PFSK-1 (cell line): ENCODE data around the gene ALOX5AP.

Source experiments
- SIN3A ChIP-seq: IDR thresholded peaks from 2 replicates; pipeline ENCODE4 v1.6.1; 2012; ENCODE audit warnings: mild to moderate bottlenecking, low read length, moderate library complexity, borderline replicate concordance; ENCODE audit not compliant: insufficient read depth
- TAF1 ChIP-seq: IDR thresholded peaks from 2 replicates; pipeline ENCODE4 v1.6.1; 2012; ENCODE audit warnings: low read length, control low read depth, borderline replicate concordance; ENCODE audit not compliant: insufficient read depth

- TF ChIP-seq TAF1 = no peak
- no peak for TF ChIP-seq SIN3A
These were observed 20.0 kb upstream of the ALOX5AP start for GRCh38 chr13:30715372-30715756.
